Keratinocyte (primary cell): ENCODE results near the gene CLIP2. TPM values are rescaled to one million over a fixed set of nuclear protein-coding genes. Genes with fewer than 3 reads are reported as not detected.
"Not testable (repeated sequence)": the region's sequence is repeated elsewhere in the genome, so short reads cannot be mapped to it uniquely, and the experiment has no call there.

Source experiments
- DNase-seq: peaks from one replicate; pipeline ENCODE4 v3.0.0-alpha.2; 2011; ENCODE audit warnings: low read depth, missing footprints, low spot score
- FAIRE-seq: peaks from 2 replicates; lab custom pipeline; 2011; peaks lifted over from hg19 to GRCh38; lab: Jason Lieb, UNC
- H2AFZ ChIP-seq: 2 replicates; pipeline ENCODE4 v1.6.0; 2012; ENCODE audit warnings: low read length, control low read depth, inconsistent platforms; ENCODE audit not compliant: control insufficient read depth
- H3K27ac ChIP-seq: 2 replicates; pipeline ENCODE4 v1.5.1; 2011; ENCODE audit warnings: low read length; ENCODE audit not compliant: control insufficient read depth, insufficient read depth
- H3K27me3 ChIP-seq: 3 replicates; pipeline ENCODE4 v1.6.0; 2011; ENCODE audit warnings: low read length; ENCODE audit not compliant: control insufficient read depth, insufficient read depth; ENCODE audit errors: extremely low read depth
- H3K36me3 ChIP-seq, 2 experiments: 2 replicates in 1 of 2; 3 replicates in 1 of 2; pipeline ENCODE4 v1.5.1; 2011; ENCODE audit warnings: low read length in 2 of 2, mild to moderate bottlenecking in 1 of 2; ENCODE audit not compliant: control insufficient read depth in 2 of 2, insufficient read depth in 2 of 2; ENCODE audit errors: extremely low read depth in 1 of 2
- H3K4me1 ChIP-seq: 3 replicates; pipeline ENCODE4 v1.5.1; 2011; ENCODE audit warnings: low read length; ENCODE audit not compliant: control insufficient read depth, insufficient read depth; ENCODE audit errors: extremely low read depth
- H3K4me2 ChIP-seq: 3 replicates; pipeline ENCODE4 v1.6.0; 2011; ENCODE audit warnings: low read depth, low read length; ENCODE audit not compliant: control insufficient read depth, insufficient read depth; ENCODE audit errors: extremely low read depth
- H3K4me3 ChIP-seq, 3 experiments: fragments of 200-600 bp in 1 of 3; sonication (generic) in 1 of 3; 2 replicates in 2 of 3; 3 replicates in 1 of 3; pipeline ENCODE4 v1.5.1; 2011 to 2016; ENCODE audit warnings: low read length in 3 of 3, mild to moderate bottlenecking in 3 of 3, control low read depth in 2 of 3, inconsistent platforms in 1 of 3, low read depth in 1 of 3, mixed read lengths in 1 of 3, mixed run types in 1 of 3, moderate library complexity in 1 of 3; ENCODE audit not compliant: control insufficient read depth in 2 of 3, insufficient read depth in 2 of 3; ENCODE audit errors: extremely low read depth in 1 of 3
- H3K79me2 ChIP-seq: 2 replicates; pipeline ENCODE4 v1.6.0; 2012; ENCODE audit warnings: low read length; ENCODE audit not compliant: control insufficient read depth, insufficient read depth
- H3K9ac ChIP-seq: 3 replicates; pipeline ENCODE4 v1.6.0; 2011; ENCODE audit warnings: low read length; ENCODE audit not compliant: control insufficient read depth, insufficient read depth; ENCODE audit errors: extremely low read depth
- H3K9me1 ChIP-seq: 3 replicates; pipeline ENCODE4 v1.6.0; 2011; ENCODE audit warnings: low read length; ENCODE audit not compliant: control insufficient read depth, insufficient read depth; ENCODE audit errors: extremely low read depth
- H3K9me3 ChIP-seq: 2 replicates; pipeline ENCODE4 v1.5.1; 2012; ENCODE audit warnings: low read depth, low read length; ENCODE audit not compliant: control insufficient read depth
- H4K20me1 ChIP-seq: 3 replicates; pipeline ENCODE4 v1.6.0; 2011; ENCODE audit warnings: low read length; ENCODE audit not compliant: control insufficient read depth, insufficient read depth; ENCODE audit errors: extremely low read depth
- EZH2 ChIP-seq: IDR thresholded peaks from one replicate; pipeline ENCODE4 v1.6.1; 2012; ENCODE audit warnings: inconsistent platforms, mild to moderate bottlenecking, low read length, moderate library complexity
- dilution Hi-C: fragments of 300-500 bp; cut with MboI; formaldehyde crosslinking; loops from one replicate; pipeline ENCODE4 v1.7.0; 2020; ENCODE audit warnings: low sequenced_read_pairs; ENCODE audit not compliant: extremely low pct_ligation_motif_present
- polyA plus RNA-seq, 5 experiments: library from polyadenylated mRNA; depleted of rRNA in 3 of 5; stranded (reverse) in 3 of 5; stranded (forward) in 1 of 5; unstranded in 1 of 5; fragments of >200 nt; gene quantifications; 1 replicate in 1 of 5; 2 replicates in 3 of 5; 3 replicates in 1 of 5; pipeline versions ENCODE4 v1.2.1 to v1.2.3, GENCODE V29; 2011 to 2012; ENCODE audit warnings: missing spikeins in 2 of 5, low read depth in 1 of 5, low replicate concordance in 1 of 5
- TF ChIP-seq, protein P1 (sequence below), 3 experiments: IDR thresholded peaks in 1 of 3; conservative IDR thresholded peaks in 1 of 3; optimal IDR thresholded peaks in 1 of 3; 2 replicates in 2 of 3; 3 replicates in 1 of 3; pipeline versions ENCODE3 to v1.5.1; 2011; ENCODE audit warnings: low read length in 3 of 3, mild to moderate bottlenecking in 3 of 3, moderate library complexity in 2 of 3, control low read depth in 1 of 3, inconsistent platforms in 1 of 3; ENCODE audit not compliant: insufficient read depth in 2 of 3; ENCODE audit errors: extremely low read depth in 1 of 3

Gene CLIP2
- polyA plus RNA-seq, 1 donor (not counting 4 experiments of a cell fraction or from before 2014, with no cell fraction given) = 2.6 TPM

DNA sequence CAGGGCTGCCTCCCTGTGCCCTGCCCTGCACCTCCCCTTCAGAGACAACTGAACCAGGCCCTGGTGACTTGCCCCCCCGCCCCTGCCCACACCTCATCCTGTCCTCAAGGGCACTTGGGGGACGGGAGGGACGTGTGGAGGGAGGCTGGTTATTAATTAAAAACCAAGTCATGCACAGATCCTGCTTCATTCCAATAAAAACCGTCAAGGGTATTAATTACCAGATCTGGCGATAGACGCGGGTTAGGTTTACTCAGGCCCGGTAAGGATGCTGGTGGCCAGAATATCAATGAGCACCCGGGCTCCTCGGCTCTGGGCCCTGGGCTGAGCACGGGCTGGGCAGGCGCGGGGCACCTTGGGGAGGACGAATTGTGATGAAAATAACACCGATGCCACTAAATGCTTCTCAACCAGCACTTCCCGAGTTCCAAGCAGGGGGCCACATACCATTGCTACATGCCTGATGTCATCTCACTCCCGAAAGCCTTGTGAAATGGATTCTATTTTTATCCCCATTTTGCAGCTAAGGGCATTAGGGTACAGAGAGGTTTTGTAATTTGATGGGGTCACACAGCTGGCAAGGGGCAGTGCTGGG, 140.0 kb downstream of the CLIP2 start:
- H4K20me1 ChIP-seq = no peaks in the 10 kb centered on the region
- no peaks in the 10 kb centered on the region for H3K27me3 ChIP-seq
- no peak overlapping the region for H3K4me2 ChIP-seq
- TF ChIP-seq, protein P1, sequence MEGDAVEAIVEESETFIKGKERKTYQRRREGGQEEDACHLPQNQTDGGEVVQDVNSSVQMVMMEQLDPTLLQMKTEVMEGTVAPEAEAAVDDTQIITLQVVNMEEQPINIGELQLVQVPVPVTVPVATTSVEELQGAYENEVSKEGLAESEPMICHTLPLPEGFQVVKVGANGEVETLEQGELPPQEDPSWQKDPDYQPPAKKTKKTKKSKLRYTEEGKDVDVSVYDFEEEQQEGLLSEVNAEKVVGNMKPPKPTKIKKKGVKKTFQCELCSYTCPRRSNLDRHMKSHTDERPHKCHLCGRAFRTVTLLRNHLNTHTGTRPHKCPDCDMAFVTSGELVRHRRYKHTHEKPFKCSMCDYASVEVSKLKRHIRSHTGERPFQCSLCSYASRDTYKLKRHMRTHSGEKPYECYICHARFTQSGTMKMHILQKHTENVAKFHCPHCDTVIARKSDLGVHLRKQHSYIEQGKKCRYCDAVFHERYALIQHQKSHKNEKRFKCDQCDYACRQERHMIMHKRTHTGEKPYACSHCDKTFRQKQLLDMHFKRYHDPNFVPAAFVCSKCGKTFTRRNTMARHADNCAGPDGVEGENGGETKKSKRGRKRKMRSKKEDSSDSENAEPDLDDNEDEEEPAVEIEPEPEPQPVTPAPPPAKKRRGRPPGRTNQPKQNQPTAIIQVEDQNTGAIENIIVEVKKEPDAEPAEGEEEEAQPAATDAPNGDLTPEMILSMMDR (optimal IDR thresholded peaks at IDR 0.05 in 1 of 3, IDR thresholded peaks at IDR 0.05 in 1 of 3, conservative IDR thresholded peaks at IDR 0.05 in 1 of 3; ENCODE audit: extremely low read depth in 1 of 3, insufficient read depth in 2 of 3, low read length in 3 of 3) = no peak
- H2AFZ ChIP-seq = no peak overlapping the region
- no peaks in the 10 kb centered on the region for H3K79me2 ChIP-seq
- H3K36me3 ChIP-seq = no peaks in the 10 kb centered on the region
- H3K9me1 ChIP-seq = no peaks in the 10 kb centered on the region
- H3K9me3 ChIP-seq = no peaks in the 10 kb centered on the region
- dilution Hi-C loops = no loop called here
- no peak overlapping the region for H3K4me3 ChIP-seq
- no peak overlapping the region for H3K27ac ChIP-seq
- H3K4me1 ChIP-seq = no peaks in the 10 kb centered on the region
- DNase-seq (no peak), FAIRE-seq (no peak)
- no peak overlapping the region for H3K9ac ChIP-seq

DNA sequence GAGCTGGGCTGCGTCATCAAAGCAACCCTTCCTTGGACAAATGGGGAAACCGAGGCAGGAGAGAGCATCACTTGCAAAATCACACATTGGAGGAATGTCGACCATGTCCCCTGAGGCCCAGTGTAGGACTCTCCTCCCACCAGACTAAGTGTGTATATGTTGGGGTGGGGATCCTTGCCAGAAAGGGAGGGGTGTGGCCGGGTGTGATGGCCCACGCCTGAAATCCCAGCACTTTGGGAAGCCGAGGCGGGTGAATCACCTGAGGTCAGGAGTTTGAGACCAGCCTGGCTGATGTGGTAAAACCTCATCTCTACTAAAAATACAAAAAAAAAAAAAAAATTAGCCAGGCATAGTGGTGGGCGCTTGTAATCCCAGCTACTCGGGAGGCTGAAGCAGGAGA, 141.2 kb downstream of the CLIP2 start:
- H3K4me1 ChIP-seq, H3K27me3 ChIP-seq, H3K27ac ChIP-seq, dilution Hi-C loops, FAIRE-seq, H3K4me3 ChIP-seq, H3K9me1 ChIP-seq, H3K79me2 ChIP-seq, H3K36me3 ChIP-seq, DNase-seq, H3K9me3 ChIP-seq, H3K4me2 ChIP-seq, H3K9ac ChIP-seq, H4K20me1 ChIP-seq, H2AFZ ChIP-seq: not testable (repeated sequence)

DNA sequence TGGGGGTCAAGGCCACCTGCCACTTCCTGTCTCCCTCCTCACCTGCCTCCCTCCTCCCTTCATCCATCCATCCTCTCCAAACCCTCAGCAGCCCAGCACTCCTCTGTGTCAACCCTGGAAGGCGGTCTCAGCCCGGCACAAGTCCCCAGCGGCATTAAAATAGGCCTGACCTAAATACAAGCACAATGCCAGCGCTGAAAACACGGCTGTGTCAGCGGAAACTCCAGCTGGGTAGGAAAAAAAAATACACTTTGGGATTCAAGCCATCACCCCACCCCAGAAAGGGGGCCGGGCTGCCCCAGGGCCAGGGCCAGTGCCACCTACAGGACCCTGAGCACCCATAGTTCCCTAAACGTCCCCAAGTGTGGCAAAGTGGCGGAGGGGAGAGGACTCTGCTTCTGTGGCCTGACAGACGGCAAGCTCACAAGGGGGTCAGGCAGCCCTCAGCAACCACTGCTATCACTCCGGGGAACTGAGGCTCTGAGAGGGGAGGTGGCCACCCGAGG, 141.8 kb downstream of the CLIP2 start:
- no peak overlapping the region for H3K9ac ChIP-seq
- H2AFZ ChIP-seq = no peak overlapping the region
- H3K27ac ChIP-seq = no peak overlapping the region
- TF ChIP-seq, protein P1 (optimal IDR thresholded peaks at IDR 0.05 in 1 of 3, IDR thresholded peaks at IDR 0.05 in 1 of 3, conservative IDR thresholded peaks at IDR 0.05 in 1 of 3; ENCODE audit: extremely low read depth in 1 of 3, insufficient read depth in 2 of 3, low read length in 3 of 3) = no peak
- TF ChIP-seq EZH2 = no peak
- no peaks in the 10 kb centered on the region for H3K9me3 ChIP-seq
- FAIRE-seq (no peak), DNase-seq (no peak)
- no peaks in the 10 kb centered on the region for H3K9me1 ChIP-seq
- H3K36me3 ChIP-seq = no peaks in the 10 kb centered on the region
- H3K4me2 ChIP-seq = no peak overlapping the region
- no peaks in the 10 kb centered on the region for H4K20me1 ChIP-seq
- dilution Hi-C loops = no loop called here
- H3K27me3 ChIP-seq = no peaks in the 10 kb centered on the region
- H3K4me3 ChIP-seq = no peak overlapping the region
- H3K4me1 ChIP-seq = no peaks in the 10 kb centered on the region
- H3K79me2 ChIP-seq = no peaks in the 10 kb centered on the region

DNA sequence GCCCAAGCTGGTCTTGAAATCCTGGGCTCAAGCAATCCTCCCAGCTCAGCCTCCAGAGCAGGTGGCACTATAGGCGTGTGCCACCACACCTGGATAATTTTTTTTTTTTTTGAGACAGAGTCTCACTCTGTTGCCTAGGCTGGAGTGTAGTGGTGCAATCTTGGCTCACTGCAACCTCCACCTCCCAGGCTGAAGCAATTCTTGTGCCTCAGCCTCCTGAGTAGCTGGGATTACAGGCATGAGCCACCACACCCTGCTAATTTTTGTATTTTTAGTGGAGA, 148.0 kb downstream of the CLIP2 start:
- dilution Hi-C loops, H3K27me3 ChIP-seq, H3K9ac ChIP-seq, H3K4me2 ChIP-seq, H3K36me3 ChIP-seq, FAIRE-seq, DNase-seq, H3K9me1 ChIP-seq, H4K20me1 ChIP-seq, H2AFZ ChIP-seq, H3K27ac ChIP-seq, H3K4me1 ChIP-seq, H3K4me3 ChIP-seq, H3K9me3 ChIP-seq, H3K79me2 ChIP-seq: not testable (repeated sequence)
